GM23338 (cell line): Measurements from ENCODE around the gene FBXW12. TPM values are rescaled to one million over a fixed set of nuclear protein-coding genes. Genes with fewer than 3 reads are reported as not detected.
A peak's percentile ranks its signal among the peaks of the same experiment; 100 is the strongest.

Experiments
- ATAC-seq: fragments of 200-7000 bp; cut with Tn5 transposase; 3 replicates; pipeline ENCODE4 v1.9.1; 2020
- DNase-seq: peaks from one replicate; pipeline ENCODE4 v3.0.0-alpha.2; 2015; ENCODE audit warnings: low spot score
- H2AFZ ChIP-seq: fragments of 200-600 bp; sonication (generic); 2 replicates; pipeline ENCODE4 v1.8.0; 2016; ENCODE audit warnings: antibody characterized with exemption, mild to moderate bottlenecking, moderate library complexity
- H3F3A ChIP-seq: fragments of 200-600 bp; sonication (generic); replicated peaks from 2 replicates; pipeline ENCODE4 v1.8.0; 2017; ENCODE audit warnings: antibody characterized with exemption, mixed run types, low read depth
- H3K27ac ChIP-seq: fragments of 200-600 bp; sonication (generic); 2 replicates; pipeline ENCODE4 v1.6.1; 2016; ENCODE audit warnings: low read depth
- H3K27me3 ChIP-seq: fragments of 200-600 bp; sonication (generic); 2 replicates; pipeline ENCODE4 v1.8.0; 2016; ENCODE audit warnings: mild to moderate bottlenecking, mixed run types, moderate library complexity; ENCODE audit not compliant: insufficient read depth
- H3K36me3 ChIP-seq: fragments of 200-600 bp; sonication (generic); 2 replicates; pipeline ENCODE4 v1.8.0; 2016; ENCODE audit warnings: mild to moderate bottlenecking; ENCODE audit not compliant: insufficient read depth
- H3K4me1 ChIP-seq: fragments of 200-600 bp; sonication (generic); 2 replicates; pipeline ENCODE4 v1.8.0; 2016; ENCODE audit warnings: mild to moderate bottlenecking, moderate library complexity; ENCODE audit not compliant: insufficient read depth
- H3K4me2 ChIP-seq: fragments of 200-600 bp; sonication (generic); 2 replicates; pipeline ENCODE4 v1.7.1; 2017; ENCODE audit warnings: mixed run types
- H3K4me3 ChIP-seq: fragments of 200-600 bp; sonication (generic); 2 replicates; pipeline ENCODE4 v1.6.1; 2016; ENCODE audit warnings: mixed run types
- H3K79me2 ChIP-seq: fragments of 200-600 bp; sonication (generic); replicated peaks from 2 replicates; pipeline ENCODE4 v1.8.0; 2017; ENCODE audit warnings: mild to moderate bottlenecking; ENCODE audit not compliant: insufficient read depth
- H3K9me2 ChIP-seq: fragments of 200-600 bp; sonication (generic); 2 replicates; pipeline ENCODE4 v1.8.0; 2017; ENCODE audit not compliant: insufficient read depth
- H4K20me1 ChIP-seq: fragments of 200-600 bp; sonication (generic); replicated peaks from 2 replicates; pipeline ENCODE4 v1.8.0; 2017; ENCODE audit warnings: mild to moderate bottlenecking; ENCODE audit not compliant: insufficient read depth
- H3K27ac Mint-ChIP-seq: 2 replicates; pipeline ENCODE4 v1.8.0; 2020; ENCODE audit warnings: inconsistent platforms, mild to moderate bottlenecking, moderate library complexity, mixed read lengths
- H3K27me3 Mint-ChIP-seq: 3 replicates; pipeline ENCODE4 v1.8.0; 2022; ENCODE audit warnings: low read depth, mild to moderate bottlenecking, moderate library complexity, mixed read lengths, inconsistent platforms; ENCODE audit not compliant: insufficient read depth, poor library complexity
- H3K36me3 Mint-ChIP-seq: 3 replicates; pipeline ENCODE4 v1.8.0; 2021; ENCODE audit warnings: low read depth, mild to moderate bottlenecking, inconsistent platforms, moderate library complexity, mixed read lengths
- H3K4me1 Mint-ChIP-seq: 3 replicates; pipeline ENCODE4 v1.8.0; 2020; ENCODE audit warnings: mild to moderate bottlenecking, inconsistent platforms, mixed read lengths
- H3K4me3 Mint-ChIP-seq: 3 replicates; pipeline ENCODE4 v1.8.0; 2021; ENCODE audit warnings: moderate library complexity, mild to moderate bottlenecking, inconsistent platforms, mixed read lengths
- H3K9me3 Mint-ChIP-seq: 3 replicates; pipeline ENCODE4 v1.8.0; 2020; ENCODE audit warnings: moderate library complexity, mild to moderate bottlenecking, inconsistent platforms, mixed read lengths
- CREB1 ChIP-seq: fragments of 250-450 bp; sonication (Bioruptor Pico); IDR thresholded peaks from 2 replicates; pipeline ENCODE4 v1.5.0; 2020; ENCODE audit warnings: low read depth, mild to moderate bottlenecking, moderate library complexity
- ETS1 ChIP-seq: IDR thresholded peaks from 2 replicates; pipeline ENCODE4 v1.6.1; 2016; ENCODE audit warnings: antibody characterized with exemption
- EZH2phosphoT487 ChIP-seq: fragments of 200-600 bp; sonication (generic); IDR thresholded peaks from one replicate; pipeline ENCODE4 v1.8.1; 2018; ENCODE audit warnings: antibody characterized with exemption; ENCODE audit not compliant: unreplicated experiment
- JUNB ChIP-seq: IDR thresholded peaks from one replicate; pipeline ENCODE4 v1.6.1; 2016; ENCODE audit warnings: antibody characterized with exemption; ENCODE audit not compliant: unreplicated experiment
- NANOG ChIP-seq: IDR thresholded peaks from 2 replicates; pipeline ENCODE4 v1.6.1; 2016; ENCODE audit warnings: antibody characterized with exemption, borderline replicate concordance
- ZNF114 ChIP-seq: fragments of 250-450 bp; sonication (Bioruptor Pico); IDR thresholded peaks from 2 replicates; pipeline ENCODE4 v1.5.0; 2020; ENCODE audit warnings: mild to moderate bottlenecking, moderate library complexity
- ZNF331 ChIP-seq: fragments of 250-450 bp; sonication (Bioruptor Pico); IDR thresholded peaks from 2 replicates; pipeline ENCODE4 v1.5.0; 2020; ENCODE audit warnings: low read depth, mild to moderate bottlenecking, moderate library complexity
- polyA plus RNA-seq: library from polyadenylated mRNA; unstranded; fragments of >200 nt; fragmentation: Nextera tagmentation; extraction: Ambion mirVana; gene quantifications from 2 replicates; pipeline ENCODE4 v1.2.1, GENCODE V29; 2016
- total RNA-seq: library from RNA; depleted of rRNA; stranded (reverse); fragments of >200 nt; shearing (Covaris generic); gene quantifications from 2 replicates; pipeline ENCODE4 v1.2.3, GENCODE V29; 2014
- TF ChIP-seq, protein P1 (sequence below), 2 experiments: fragments of 200-600 bp in 1 of 2; sonication (generic) in 1 of 2; conservative IDR thresholded peaks; 2 replicates each; pipeline versions ENCODE4 v1.5.1 to v1.6.1; 2016 to 2017; ENCODE audit warnings: antibody characterized with exemption in 2 of 2, low read depth in 2 of 2, mild to moderate bottlenecking in 2 of 2, moderate library complexity in 1 of 2
- TF ChIP-seq, protein P2 (sequence below): IDR thresholded peaks from one replicate; pipeline ENCODE4 v1.6.1; 2018; ENCODE audit warnings: antibody characterized with exemption; ENCODE audit not compliant: unreplicated experiment

Gene FBXW12
- total and polyA plus RNA-seq, 2 experiments from 2014 or later: 0.73 TPM; not detected in 1

DNA sequence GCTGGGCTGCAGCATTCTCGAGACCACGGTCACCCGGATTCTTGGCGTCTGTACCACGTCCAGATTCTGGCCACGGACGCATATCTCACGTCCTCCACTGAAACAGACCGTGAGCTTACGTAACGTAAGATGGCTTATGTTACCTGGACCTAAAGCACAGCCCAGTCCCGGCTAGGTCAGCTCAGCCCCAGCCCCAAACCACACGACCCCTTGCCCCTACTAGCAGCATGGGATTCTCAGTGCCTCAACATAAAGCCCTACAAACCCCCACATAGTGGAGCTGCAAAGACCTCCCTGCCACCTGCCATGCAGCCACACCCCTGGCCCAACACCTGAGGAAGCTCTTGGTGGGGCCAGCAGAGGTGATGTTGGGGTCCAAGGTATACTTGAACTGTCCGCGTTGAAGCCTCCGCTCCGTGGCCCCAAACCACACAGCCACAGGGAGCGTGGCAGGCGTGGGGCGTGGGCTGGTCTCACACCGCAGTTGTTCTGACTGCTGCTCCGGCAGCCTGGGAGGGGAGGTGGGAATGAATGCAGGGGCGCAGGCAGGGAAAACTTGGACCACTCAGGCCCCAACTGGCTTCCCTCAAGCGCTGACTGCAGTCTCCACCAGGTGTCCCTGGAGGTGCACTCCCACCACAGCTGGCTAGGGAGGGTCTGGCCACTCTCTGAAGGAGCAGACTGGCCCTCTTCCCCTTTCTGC lies 43.4 kb downstream of the FBXW12 start:
- peaks cover 85% of the 10 kb centered on the region for H3K36me3 Mint-ChIP-seq
- H3K27ac Mint-ChIP-seq: no peak overlapping the region
- Histone ChIP-seq H3K4me1 (no peaks in the 10 kb centered on the region), H3K27ac (no peak overlapping the region), H3K9me2 (no peaks in the 10 kb centered on the region), H4K20me1 (no peaks in the 10 kb centered on the region; the same call in 1 of the 2 replicates), H3K4me2 (no peak overlapping the region), H3F3A (no peaks in the 10 kb centered on the region), H3K27me3 (no peaks in the 10 kb centered on the region), H2AFZ (no peak overlapping the region), H3K4me3 (no peak overlapping the region), H3K36me3 (peaks cover 15% of the 10 kb centered on the region; the same call in 1 of the 2 replicates), H3K79me2 (no peaks in the 10 kb centered on the region)
- peaks cover 21% of the 10 kb centered on the region for H3K27me3 Mint-ChIP-seq
- DNase-seq (peak; percentile 44), ATAC-seq (peak; percentile 58)
- TF ChIP-seq, protein P1, sequence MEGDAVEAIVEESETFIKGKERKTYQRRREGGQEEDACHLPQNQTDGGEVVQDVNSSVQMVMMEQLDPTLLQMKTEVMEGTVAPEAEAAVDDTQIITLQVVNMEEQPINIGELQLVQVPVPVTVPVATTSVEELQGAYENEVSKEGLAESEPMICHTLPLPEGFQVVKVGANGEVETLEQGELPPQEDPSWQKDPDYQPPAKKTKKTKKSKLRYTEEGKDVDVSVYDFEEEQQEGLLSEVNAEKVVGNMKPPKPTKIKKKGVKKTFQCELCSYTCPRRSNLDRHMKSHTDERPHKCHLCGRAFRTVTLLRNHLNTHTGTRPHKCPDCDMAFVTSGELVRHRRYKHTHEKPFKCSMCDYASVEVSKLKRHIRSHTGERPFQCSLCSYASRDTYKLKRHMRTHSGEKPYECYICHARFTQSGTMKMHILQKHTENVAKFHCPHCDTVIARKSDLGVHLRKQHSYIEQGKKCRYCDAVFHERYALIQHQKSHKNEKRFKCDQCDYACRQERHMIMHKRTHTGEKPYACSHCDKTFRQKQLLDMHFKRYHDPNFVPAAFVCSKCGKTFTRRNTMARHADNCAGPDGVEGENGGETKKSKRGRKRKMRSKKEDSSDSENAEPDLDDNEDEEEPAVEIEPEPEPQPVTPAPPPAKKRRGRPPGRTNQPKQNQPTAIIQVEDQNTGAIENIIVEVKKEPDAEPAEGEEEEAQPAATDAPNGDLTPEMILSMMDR (conservative IDR thresholded peaks at IDR 0.05; ENCODE audit: low read depth in 2 of 2): peak in 1 of 2 experiments; percentile 46; a peak in 3 of 4 replicates
- no peak for TF ChIP-seq ZNF331
- no peaks in the 10 kb centered on the region for H3K4me1 Mint-ChIP-seq
- H3K4me3 Mint-ChIP-seq: no peak overlapping the region
- no peaks in the 10 kb centered on the region for H3K9me3 Mint-ChIP-seq

DNA sequence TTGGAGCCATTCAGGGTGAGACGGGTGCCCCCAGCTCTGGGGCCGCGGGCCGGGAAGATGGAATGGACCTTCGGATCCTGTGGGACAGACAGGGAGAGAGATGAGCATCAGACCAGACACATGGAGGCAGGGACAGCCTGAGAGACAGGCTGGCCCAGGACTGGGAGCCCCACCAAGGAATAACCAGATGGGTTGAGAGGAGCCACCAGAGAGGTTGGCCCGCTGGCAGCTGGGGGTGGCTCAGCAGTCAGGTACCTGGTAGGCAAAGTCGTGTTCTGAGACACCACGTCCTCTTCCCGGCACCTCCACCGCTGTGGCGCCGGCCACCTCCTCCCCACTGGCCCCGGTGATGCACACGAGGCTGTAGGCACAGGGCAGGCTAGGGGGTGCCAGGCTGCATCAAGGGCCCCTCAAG lies 44.1 kb downstream of the FBXW12 start:
- H3K36me3 ChIP-seq: peaks cover 15% of the 10 kb centered on the region; the same call in 1 of the 2 replicates
- H3K27ac ChIP-seq: no peak overlapping the region
- H4K20me1 ChIP-seq: no peaks in the 10 kb centered on the region; the same call in 1 of the 2 replicates
- no peaks in the 10 kb centered on the region for H3K27me3 ChIP-seq
- Mint-ChIP-seq H3K36me3 (peaks cover 83% of the 10 kb centered on the region), H3K4me1 (no peaks in the 10 kb centered on the region), H3K27me3 (peaks cover 21% of the 10 kb centered on the region), H3K27ac (no peak overlapping the region), H3K4me3 (no peak overlapping the region), H3K9me3 (no peaks in the 10 kb centered on the region)
- H3K9me2 ChIP-seq: no peaks in the 10 kb centered on the region
- no peaks in the 10 kb centered on the region for H3F3A ChIP-seq
- ATAC-seq: no peak
- no peak overlapping the region for H2AFZ ChIP-seq
- DNase-seq: no peak
- H3K4me1 ChIP-seq: no peaks in the 10 kb centered on the region
- H3K4me2 ChIP-seq: no peak overlapping the region
- H3K4me3 ChIP-seq: no peak overlapping the region
- H3K79me2 ChIP-seq: 0 out of 2 replicates have a peak, but pooled peaks cover 1% of the 10 kb centered on the region
- TF ChIP-seq ZNF114 (CRISPR knock-in tag): no peak
- TF ChIP-seq CREB1: no peak
- TF ChIP-seq, protein P2, sequence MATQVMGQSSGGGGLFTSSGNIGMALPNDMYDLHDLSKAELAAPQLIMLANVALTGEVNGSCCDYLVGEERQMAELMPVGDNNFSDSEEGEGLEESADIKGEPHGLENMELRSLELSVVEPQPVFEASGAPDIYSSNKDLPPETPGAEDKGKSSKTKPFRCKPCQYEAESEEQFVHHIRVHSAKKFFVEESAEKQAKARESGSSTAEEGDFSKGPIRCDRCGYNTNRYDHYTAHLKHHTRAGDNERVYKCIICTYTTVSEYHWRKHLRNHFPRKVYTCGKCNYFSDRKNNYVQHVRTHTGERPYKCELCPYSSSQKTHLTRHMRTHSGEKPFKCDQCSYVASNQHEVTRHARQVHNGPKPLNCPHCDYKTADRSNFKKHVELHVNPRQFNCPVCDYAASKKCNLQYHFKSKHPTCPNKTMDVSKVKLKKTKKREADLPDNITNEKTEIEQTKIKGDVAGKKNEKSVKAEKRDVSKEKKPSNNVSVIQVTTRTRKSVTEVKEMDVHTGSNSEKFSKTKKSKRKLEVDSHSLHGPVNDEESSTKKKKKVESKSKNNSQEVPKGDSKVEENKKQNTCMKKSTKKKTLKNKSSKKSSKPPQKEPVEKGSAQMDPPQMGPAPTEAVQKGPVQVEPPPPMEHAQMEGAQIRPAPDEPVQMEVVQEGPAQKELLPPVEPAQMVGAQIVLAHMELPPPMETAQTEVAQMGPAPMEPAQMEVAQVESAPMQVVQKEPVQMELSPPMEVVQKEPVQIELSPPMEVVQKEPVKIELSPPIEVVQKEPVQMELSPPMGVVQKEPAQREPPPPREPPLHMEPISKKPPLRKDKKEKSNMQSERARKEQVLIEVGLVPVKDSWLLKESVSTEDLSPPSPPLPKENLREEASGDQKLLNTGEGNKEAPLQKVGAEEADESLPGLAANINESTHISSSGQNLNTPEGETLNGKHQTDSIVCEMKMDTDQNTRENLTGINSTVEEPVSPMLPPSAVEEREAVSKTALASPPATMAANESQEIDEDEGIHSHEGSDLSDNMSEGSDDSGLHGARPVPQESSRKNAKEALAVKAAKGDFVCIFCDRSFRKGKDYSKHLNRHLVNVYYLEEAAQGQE: no peak
- no peak for TF ChIP-seq NANOG
- no peak for TF ChIP-seq ETS1
- TF ChIP-seq EZH2phosphoT487: no peak
- no peak for TF ChIP-seq JUNB
